Measurements from ENCODE around the gene TFDP1. TPM values are rescaled to one million over a fixed set of nuclear protein-coding genes. Genes with fewer than 3 reads are reported as not detected.

Gene TFDP1
- total RNA-seq, 2 donors from 2014 or later: 50.1 to 62.4 TPM

DNA sequence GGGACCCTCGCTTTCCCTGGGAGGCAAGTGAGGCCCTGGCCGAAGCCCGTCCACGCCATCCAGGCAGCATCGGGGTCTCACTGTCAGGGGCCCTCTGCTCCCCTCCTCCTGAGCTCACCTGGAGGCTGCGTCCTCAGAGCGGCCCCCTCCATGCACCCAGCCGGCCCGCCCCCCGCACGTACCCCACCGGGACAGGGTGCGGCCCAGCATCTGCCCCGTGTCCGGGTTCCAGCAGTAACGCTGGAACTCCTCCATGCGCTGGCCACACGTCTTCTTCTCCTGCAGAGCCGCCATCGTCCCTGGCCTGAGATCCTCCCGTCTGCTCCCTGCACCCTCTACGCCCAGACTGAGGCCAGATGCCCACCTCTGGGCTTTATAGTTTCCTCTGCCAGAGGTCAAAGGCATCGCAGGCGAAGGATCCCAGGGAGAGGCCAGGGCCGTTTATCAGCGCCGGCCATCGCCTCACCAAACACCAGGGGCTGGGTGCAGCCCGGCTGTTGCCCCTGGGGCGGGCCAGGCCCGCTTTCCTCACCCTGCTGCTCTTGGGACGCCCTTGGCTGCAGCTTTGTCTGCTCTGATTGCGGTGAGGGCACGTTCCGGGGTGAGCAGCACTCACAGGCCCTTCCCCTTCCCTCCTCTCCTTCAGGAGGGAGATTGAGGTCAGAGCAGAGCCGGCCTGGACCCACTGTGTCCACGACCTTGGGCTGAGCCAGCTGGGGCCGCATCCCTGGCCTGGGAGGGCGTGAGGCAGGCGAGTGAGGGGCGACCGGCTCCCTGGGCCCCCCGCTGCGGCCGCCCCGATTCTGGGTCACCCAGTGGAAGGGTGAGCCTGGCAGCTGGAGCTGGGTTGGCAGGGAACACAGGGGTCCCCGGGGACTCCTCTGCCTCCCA, 73.5 kb downstream of the TFDP1 start, which contains the start of gene ATP4B:
TSS of gene ATP4B (minus strand) at position 348 of the 891 bp plus-strand sequence. CDS start at position 294, 54 bp downstream.
- TF ChIP-seq POLR2AphosphoS5 (IDR thresholded peaks at IDR 0.05): no peak
- TF ChIP-seq POLR2A (IDR thresholded peaks at IDR 0.05): no peak
- no peaks in the 10 kb centered on the region for H3K9me3 ChIP-seq
- H3K4me1 ChIP-seq (replicated peaks): no peaks in the 10 kb centered on the region
- no peaks in the 10 kb centered on the region for H3K36me3 ChIP-seq
- H3K27me3 ChIP-seq (replicated peaks; ENCODE audit: insufficient read depth): no peaks in the 10 kb centered on the region
- 90% methylated on average over 47 of the region's 47 CpGs for WGBS
- H3K4me3 ChIP-seq: no peak within 1 kb of the TSS
- no peak within 1 kb of the TSS for H3K27ac ChIP-seq
- DNase-seq (ENCODE audit: low spot score): no peak
- intact Hi-C loops (cut with DNase I): no loop called here

- WGBS: 81% methylated on average over 13 of the region's 14 CpGs
- no peaks in the 10 kb centered on the region for H3K9me3 ChIP-seq
- TF ChIP-seq POLR2A (IDR thresholded peaks at IDR 0.05) (no peak), POLR2AphosphoS5 (IDR thresholded peaks at IDR 0.05) (no peak), CTCF (IDR thresholded peaks at IDR 0.05) (no peak)
- H3K4me1 ChIP-seq (replicated peaks): no peaks in the 10 kb centered on the region
- intact Hi-C loops (cut with DNase I): no loop called here
- H3K36me3 ChIP-seq: no peaks in the 10 kb centered on the region
- no peak overlapping the region for H3K27ac ChIP-seq
- no peak for DNase-seq (ENCODE audit: low spot score)
- no peak overlapping the region for H3K4me3 ChIP-seq
- H3K27me3 ChIP-seq (replicated peaks; ENCODE audit: insufficient read depth): no peaks in the 10 kb centered on the region
Observed at GRCh38 chr13:113658836-113659235, 74.3 kb downstream of the TFDP1 start.

- no peak overlapping the region for H3K4me3 ChIP-seq
- no peaks in the 10 kb centered on the region for H3K4me1 ChIP-seq (replicated peaks)
- intact Hi-C loops (cut with DNase I): no loop called here
- TF ChIP-seq POLR2A (IDR thresholded peaks at IDR 0.05) (no peak), POLR2AphosphoS5 (IDR thresholded peaks at IDR 0.05) (no peak), CTCF (IDR thresholded peaks at IDR 0.05) (no peak)
- H3K27ac ChIP-seq: no peak overlapping the region
- DNase-seq (ENCODE audit: low spot score): no peak
- H3K36me3 ChIP-seq: no peaks in the 10 kb centered on the region
- H3K9me3 ChIP-seq: no peaks in the 10 kb centered on the region
- H3K27me3 ChIP-seq (replicated peaks; ENCODE audit: insufficient read depth): no peaks in the 10 kb centered on the region
- 93% methylated on average over 8 of the region's 8 CpGs for WGBS
Observed at GRCh38 chr13:113659337-113659736, 74.8 kb downstream of the TFDP1 start.

DNA sequence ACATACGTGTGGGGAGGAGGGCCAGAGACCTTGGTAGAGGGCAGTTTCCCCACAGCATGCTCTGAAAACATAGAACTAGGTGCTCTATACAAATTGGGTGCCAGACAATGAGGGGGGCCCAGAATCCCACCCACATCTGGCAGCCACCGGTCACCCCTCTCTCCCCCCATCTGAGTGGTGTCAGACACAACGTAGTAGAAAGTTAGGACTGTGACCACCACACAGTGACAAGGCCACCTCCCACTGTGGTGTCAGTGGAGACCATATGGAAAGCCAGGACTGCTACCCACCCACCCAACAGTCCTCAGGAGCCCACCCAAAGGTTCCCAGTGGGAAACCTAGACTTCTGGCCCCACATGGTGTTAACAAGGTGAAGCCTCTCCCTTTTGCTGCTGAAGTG, 75.5 kb downstream of the TFDP1 start:
- Histone ChIP-seq H3K27ac (no peak overlapping the region), H3K27me3 (replicated peaks; ENCODE audit: insufficient read depth) (no peaks in the 10 kb centered on the region), H3K36me3 (no peaks in the 10 kb centered on the region), H3K4me1 (replicated peaks) (no peaks in the 10 kb centered on the region), H3K9me3 (no peaks in the 10 kb centered on the region), H3K4me3 (no peak overlapping the region)
- intact Hi-C loops (cut with DNase I): no loop called here
- DNase-seq (ENCODE audit: low spot score): no peak
- 85% methylated on average over 3 of the region's 3 CpGs for WGBS
- no peak for TF ChIP-seq POLR2A (IDR thresholded peaks at IDR 0.05)
- no peak for TF ChIP-seq CTCF (IDR thresholded peaks at IDR 0.05)
- no peak for TF ChIP-seq POLR2AphosphoS5 (IDR thresholded peaks at IDR 0.05)

GRCh38 chr13:113661509-113661908, 77.0 kb downstream of the TFDP1 start:
- no peak for DNase-seq (ENCODE audit: low spot score)
- intact Hi-C loops (cut with DNase I): no loop called here
- TF ChIP-seq CTCF (IDR thresholded peaks at IDR 0.05) (no peak), POLR2A (IDR thresholded peaks at IDR 0.05) (no peak), POLR2AphosphoS5 (IDR thresholded peaks at IDR 0.05) (no peak)
- H3K27me3 ChIP-seq (replicated peaks; ENCODE audit: insufficient read depth): no peaks in the 10 kb centered on the region
- H3K9me3 ChIP-seq: no peaks in the 10 kb centered on the region
- H3K36me3 ChIP-seq: no peaks in the 10 kb centered on the region
- WGBS: 88% methylated on average over 2 of the region's 2 CpGs
- no peak overlapping the region for H3K27ac ChIP-seq
- H3K4me1 ChIP-seq (replicated peaks): no peaks in the 10 kb centered on the region
- H3K4me3 ChIP-seq: no peak overlapping the region
